GM23248 (cell line): ENCODE results near the gene LTBP3. TPM values are rescaled to one million over a fixed set of nuclear protein-coding genes. Genes with fewer than 3 reads are reported as not detected.

Experiments
- DNase-seq: peaks from one replicate; pipeline ENCODE4 v3.0.0-alpha.2; 2015
- H2AFZ ChIP-seq: fragments of 200-600 bp; sonication (generic); 2 replicates; pipeline ENCODE4 v1.6.1; 2016; ENCODE audit warnings: antibody characterized with exemption
- H3F3A ChIP-seq: fragments of 200-600 bp; sonication (generic); 2 replicates; pipeline ENCODE4 v1.6.1; 2016; ENCODE audit warnings: mild to moderate bottlenecking, antibody characterized with exemption, mixed run types; ENCODE audit not compliant: insufficient read depth
- H3K27ac ChIP-seq: fragments of 200-600 bp; sonication (generic); 2 replicates; pipeline ENCODE4 v1.5.1; 2016; ENCODE audit warnings: mild to moderate bottlenecking
- H3K27me3 ChIP-seq: fragments of 200-600 bp; sonication (generic); replicated peaks from 2 replicates; pipeline ENCODE4 v1.6.1; 2016; ENCODE audit warnings: mild to moderate bottlenecking; ENCODE audit not compliant: insufficient read depth
- H3K36me3 ChIP-seq: fragments of 200-600 bp; sonication (generic); 2 replicates; pipeline ENCODE4 v1.6.1; 2016; ENCODE audit warnings: low read depth, mild to moderate bottlenecking
- H3K4me1 ChIP-seq: fragments of 200-600 bp; sonication (generic); 2 replicates; pipeline ENCODE4 v1.6.1; 2016; ENCODE audit warnings: mild to moderate bottlenecking; ENCODE audit not compliant: insufficient read depth
- H3K4me2 ChIP-seq: fragments of 200-600 bp; sonication (generic); one replicate; pipeline ENCODE4 v1.6.1; 2016; ENCODE audit warnings: mild to moderate bottlenecking; ENCODE audit not compliant: unreplicated experiment
- H3K4me3 ChIP-seq: fragments of 200-600 bp; sonication (generic); 2 replicates; pipeline ENCODE4 v1.5.1; 2016; ENCODE audit warnings: mild to moderate bottlenecking
- H3K79me2 ChIP-seq: fragments of 200-600 bp; sonication (generic); 2 replicates; pipeline ENCODE4 v1.6.1; 2016; ENCODE audit warnings: mild to moderate bottlenecking; ENCODE audit not compliant: insufficient read depth
- H3K9ac ChIP-seq: fragments of 200-600 bp; sonication (generic); 2 replicates; pipeline ENCODE4 v1.6.1; 2016; ENCODE audit warnings: mild to moderate bottlenecking
- H3K9me2 ChIP-seq: fragments of 200-600 bp; sonication (generic); 2 replicates; pipeline ENCODE4 v1.6.1; 2016; ENCODE audit warnings: mixed run types, mild to moderate bottlenecking, moderate library complexity; ENCODE audit not compliant: insufficient read depth
- H3K9me3 ChIP-seq: fragments of 200-600 bp; sonication (generic); one replicate; pipeline ENCODE4 v1.6.1; 2017; ENCODE audit warnings: low read depth
- H4K20me1 ChIP-seq: fragments of 200-600 bp; sonication (generic); 2 replicates; pipeline ENCODE4 v1.6.0; 2016; ENCODE audit not compliant: insufficient read depth
- EZH2 ChIP-seq: fragments of 200-600 bp; sonication (generic); IDR thresholded peaks from 2 replicates; pipeline ENCODE4 v1.6.1; 2018; ENCODE audit warnings: antibody characterized with exemption, mild to moderate bottlenecking; ENCODE audit not compliant: insufficient read depth, poor library complexity, severe bottlenecking
- EZH2phosphoT487 ChIP-seq: fragments of 200-600 bp; sonication (generic); IDR thresholded peaks from 2 replicates; pipeline ENCODE4 v1.6.1; 2018; ENCODE audit warnings: antibody characterized with exemption, moderate library complexity, mild to moderate bottlenecking, low read depth; ENCODE audit not compliant: insufficient read depth
- WGBS, 2 experiments: methylation state at CpG; one replicate each; pipeline ENCODE4 v1.1.6; 2015 to 2017; ENCODE audit warnings: low lambda C conversion rate in 2 of 2, low coverage in 1 of 2; ENCODE audit errors: missing lambda C conversion rate in 2 of 2; 5-methylcytosine and 5-hydroxymethylcytosine counted together
- in situ Hi-C: fragments of 300-500 bp; cut with MboI; formaldehyde crosslinking; loops from 2 replicates; pipeline ENCODE4 v1.15.0; 2020
- polyA plus RNA-seq: library from polyadenylated mRNA; unstranded; fragments of >200 nt; fragmentation: Nextera tagmentation; extraction: Ambion mirVana; gene quantifications from 2 replicates; pipeline ENCODE4 v1.2.1, GENCODE V29; 2016
- total RNA-seq: library from RNA; depleted of rRNA; stranded (reverse); fragments of >200 nt; shearing (Covaris generic); gene quantifications from 2 replicates; pipeline ENCODE4 v1.2.3, GENCODE V29; 2014

LTBP3 gene
- total and polyA plus RNA-seq, 2 experiments from 2014 or later = 39.6 to 112 TPM

- Histone ChIP-seq H3K4me3 (peak overlapping the region; percentile 98), H3K9me2 (no peaks in the 10 kb centered on the region), H3K9me3 (no peaks in the 10 kb centered on the region), H3K27ac (peak overlapping the region; percentile 100), H3K27me3 (no peaks in the 10 kb centered on the region), H3F3A (peaks cover 67% of the 10 kb centered on the region), H3K4me2 (peak overlapping the region; percentile 97), H3K9ac (peak overlapping the region; percentile 100), H3K4me1 (no peaks in the 10 kb centered on the region), H3K79me2 (peaks cover 77% of the 10 kb centered on the region), H4K20me1 (peaks cover 43% of the 10 kb centered on the region), H2AFZ (no peak overlapping the region), H3K36me3 (peaks cover 46% of the 10 kb centered on the region)
- in situ Hi-C loops = no loop called here
- peak; percentile 85 for DNase-seq
- TF ChIP-seq EZH2phosphoT487 = peak; percentile 52; the same call in 1 of the 2 replicates
- no peak for TF ChIP-seq EZH2
- 6 to 7% methylated on average over 7 of the region's 7 CpGs for WGBS, 2 experiments
Measured at GRCh38 chr11:65506772-65507505, 51.2 kb downstream of the LTBP3 start.

GRCh38 chr11:65506290-65506771 lies 51.8 kb downstream of the LTBP3 start:
- no peaks in the 10 kb centered on the region for H3K9me2 ChIP-seq
- no peak overlapping the region for H2AFZ ChIP-seq
- peak; percentile 30; the same call in 1 of the 2 replicates for TF ChIP-seq EZH2phosphoT487
- TF ChIP-seq EZH2 = no peak
- peaks cover 49% of the 10 kb centered on the region for H4K20me1 ChIP-seq
- no peaks in the 10 kb centered on the region for H3K9me3 ChIP-seq
- in situ Hi-C loops = no loop called here
- H3F3A ChIP-seq = peaks cover 73% of the 10 kb centered on the region
- 11 to 21% methylated on average over 4 of the region's 4 CpGs for WGBS, 2 experiments
- H3K27ac ChIP-seq = peak overlapping the region; percentile 100
- H3K79me2 ChIP-seq = peaks cover 83% of the 10 kb centered on the region
- H3K4me2 ChIP-seq = peak overlapping the region; percentile 97
- H3K9ac ChIP-seq = peak overlapping the region; percentile 100
- peaks cover 52% of the 10 kb centered on the region for H3K36me3 ChIP-seq
- no peaks in the 10 kb centered on the region for H3K4me1 ChIP-seq
- no peaks in the 10 kb centered on the region for H3K27me3 ChIP-seq
- peak overlapping the region; percentile 98 for H3K4me3 ChIP-seq
- DNase-seq = no peak

- 12 to 15% methylated on average over 12 of the region's 12 CpGs for WGBS, 2 experiments
- peaks cover 58% of the 10 kb centered on the region for H3K36me3 ChIP-seq
- H4K20me1 ChIP-seq = peaks cover 55% of the 10 kb centered on the region
- TF ChIP-seq EZH2 (no peak), EZH2phosphoT487 (0 out of 2 replicates have a peak, but pooled peaks have one; percentile 25)
- peak; percentile 53 for DNase-seq
- H3F3A ChIP-seq = peaks cover 79% of the 10 kb centered on the region
- H3K4me3 ChIP-seq = peak overlapping the region; percentile 98
- H3K27ac ChIP-seq = peak overlapping the region; percentile 100
- H3K9ac ChIP-seq = peak overlapping the region; percentile 100
- in situ Hi-C loops = no loop called here
- no peaks in the 10 kb centered on the region for H3K4me1 ChIP-seq
- peak overlapping the region; percentile 97 for H3K4me2 ChIP-seq
- H2AFZ ChIP-seq = no peak overlapping the region
- no peaks in the 10 kb centered on the region for H3K27me3 ChIP-seq
- peaks cover 89% of the 10 kb centered on the region for H3K79me2 ChIP-seq
- no peaks in the 10 kb centered on the region for H3K9me3 ChIP-seq
- H3K9me2 ChIP-seq = no peaks in the 10 kb centered on the region
Measured at GRCh38 chr11:65505466-65506289, 52.5 kb downstream of the LTBP3 start.

- H3K79me2 ChIP-seq = peaks cover 89% of the 10 kb centered on the region
- in situ Hi-C loops = no loop called here
- H3K36me3 ChIP-seq = peaks cover 66% of the 10 kb centered on the region
- TF ChIP-seq EZH2phosphoT487 = peak; percentile 36; the same call in 1 of the 2 replicates
- TF ChIP-seq EZH2 = no peak
- peak overlapping the region; percentile 100 for H3K27ac ChIP-seq
- H3K4me2 ChIP-seq = peak overlapping the region; percentile 97
- 3 to 4% methylated on average over 8 of the region's 8 CpGs for WGBS, 2 experiments
- no peaks in the 10 kb centered on the region for H3K9me2 ChIP-seq
- H4K20me1 ChIP-seq = peaks cover 62% of the 10 kb centered on the region
- H3K4me1 ChIP-seq = no peaks in the 10 kb centered on the region
- peaks cover 83% of the 10 kb centered on the region for H3F3A ChIP-seq
- no peaks in the 10 kb centered on the region for H3K27me3 ChIP-seq
- H3K9me3 ChIP-seq = no peaks in the 10 kb centered on the region
- H2AFZ ChIP-seq = no peak overlapping the region
- peak overlapping the region; percentile 100 for H3K9ac ChIP-seq
- DNase-seq = peak; percentile 52
- peak overlapping the region; percentile 98 for H3K4me3 ChIP-seq
Measured at GRCh38 chr11:65504674-65505465, 53.3 kb downstream of the LTBP3 start.
